Skeletal muscle satellite cell (primary cell): ENCODE results near the gene KIF5C.

Experiments
- H3K27me3 ChIP-seq: 2 replicates; pipeline ENCODE4 v1.7.0; 2013; ENCODE audit warnings: low read length; ENCODE audit not compliant: control insufficient read depth, insufficient read depth
- H3K36me3 ChIP-seq: 2 replicates; pipeline ENCODE4 v1.7.0; 2013; ENCODE audit warnings: mild to moderate bottlenecking, control low read depth, low read length; ENCODE audit not compliant: insufficient read depth
- H3K4me1 ChIP-seq: 2 replicates; pipeline ENCODE4 v1.7.0; 2013; ENCODE audit warnings: low read length; ENCODE audit not compliant: control insufficient read depth, insufficient read depth
- H3K4me2 ChIP-seq: 2 replicates; pipeline ENCODE4 v1.7.0; 2013; ENCODE audit warnings: mild to moderate bottlenecking, low read length
- H3K4me3 ChIP-seq: 2 replicates; pipeline ENCODE4 v1.7.0; 2013; ENCODE audit warnings: low read length
- H3K9ac ChIP-seq: 2 replicates; pipeline ENCODE4 v1.7.0; 2013; ENCODE audit warnings: mild to moderate bottlenecking, low read depth, low read length, moderate library complexity
- H3K9me3 ChIP-seq: replicated peaks from 2 replicates; pipeline ENCODE4 v1.7.0; 2013; ENCODE audit warnings: mild to moderate bottlenecking, control low read depth, low read length

Gene KIF5C

GRCh38 chr2:148907085-148907785 lies 32.2 kb downstream of the KIF5C start:
- no peak overlapping the region for H3K4me2 ChIP-seq
- H3K4me1 ChIP-seq: no peaks in the 10 kb centered on the region
- H3K36me3 ChIP-seq: no peaks in the 10 kb centered on the region
- H3K27me3 ChIP-seq: peaks cover 22% of the 10 kb centered on the region
- H3K9ac ChIP-seq: no peak overlapping the region
- H3K9me3 ChIP-seq: no peaks in the 10 kb centered on the region
- no peak overlapping the region for H3K4me3 ChIP-seq

- no peaks in the 10 kb centered on the region for H3K4me1 ChIP-seq
- H3K4me2 ChIP-seq: no peak overlapping the region
- H3K9me3 ChIP-seq: no peaks in the 10 kb centered on the region
- H3K4me3 ChIP-seq: no peak overlapping the region
- no peaks in the 10 kb centered on the region for H3K36me3 ChIP-seq
- H3K9ac ChIP-seq: no peak overlapping the region
- peaks cover 17% of the 10 kb centered on the region for H3K27me3 ChIP-seq
Observed at GRCh38 chr2:148909114-148909513, 34.1 kb downstream of the KIF5C start.

DNA sequence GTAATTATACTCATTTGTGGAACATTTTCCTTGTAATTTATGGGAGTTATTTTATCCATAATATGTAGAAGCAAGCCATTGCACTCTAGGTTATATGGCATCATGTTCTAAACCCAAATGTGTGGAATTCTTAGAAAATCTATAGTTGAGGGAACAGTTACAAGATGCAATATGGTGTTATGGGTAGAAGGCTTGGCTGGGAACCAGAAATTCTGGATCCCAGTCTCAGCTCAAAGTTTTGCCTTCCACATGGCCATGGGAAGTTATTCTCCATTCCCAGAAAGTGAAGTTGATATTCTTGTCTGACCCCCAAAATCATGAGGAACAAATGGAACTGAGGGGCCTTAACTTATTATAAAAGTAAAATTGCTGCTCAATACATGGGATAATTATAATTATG lies 38.0 kb downstream of the KIF5C start:
- H3K4me3 ChIP-seq: no peak overlapping the region
- peaks cover 15% of the 10 kb centered on the region for H3K27me3 ChIP-seq

DNA sequence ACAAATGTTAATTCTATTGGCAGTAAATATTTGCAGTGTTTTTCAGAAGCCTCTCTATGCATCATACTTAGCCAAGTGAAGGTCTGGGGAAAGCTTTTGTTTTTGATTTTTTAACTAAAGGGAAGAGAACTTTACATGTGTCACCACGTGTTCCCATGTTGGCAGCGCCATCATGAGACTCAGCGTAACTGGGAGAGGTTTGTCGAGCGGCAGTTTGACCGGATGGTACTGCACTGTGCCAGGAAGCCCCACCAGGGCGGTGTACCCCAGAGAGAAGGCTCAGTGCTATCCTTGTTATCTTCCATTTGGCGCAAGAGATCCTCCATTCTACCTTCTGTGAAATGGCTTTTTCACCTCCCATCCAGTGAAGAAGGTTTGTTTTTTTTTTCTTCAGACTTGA lies 38.5 kb downstream of the KIF5C start:
- Histone ChIP-seq H3K27me3 (peaks cover 15% of the 10 kb centered on the region), H3K4me3 (no peak overlapping the region), H3K4me2 (no peak overlapping the region), H3K4me1 (no peaks in the 10 kb centered on the region), H3K9ac (no peak overlapping the region), H3K9me3 (no peaks in the 10 kb centered on the region), H3K36me3 (no peaks in the 10 kb centered on the region)

More for the DNA sequence above, 38.0 kb downstream of the KIF5C start:
- Histone ChIP-seq H3K36me3 (no peaks in the 10 kb centered on the region), H3K9me3 (no peaks in the 10 kb centered on the region), H3K4me1 (no peaks in the 10 kb centered on the region), H3K9ac (no peak overlapping the region), H3K4me2 (no peak overlapping the region)

DNA sequence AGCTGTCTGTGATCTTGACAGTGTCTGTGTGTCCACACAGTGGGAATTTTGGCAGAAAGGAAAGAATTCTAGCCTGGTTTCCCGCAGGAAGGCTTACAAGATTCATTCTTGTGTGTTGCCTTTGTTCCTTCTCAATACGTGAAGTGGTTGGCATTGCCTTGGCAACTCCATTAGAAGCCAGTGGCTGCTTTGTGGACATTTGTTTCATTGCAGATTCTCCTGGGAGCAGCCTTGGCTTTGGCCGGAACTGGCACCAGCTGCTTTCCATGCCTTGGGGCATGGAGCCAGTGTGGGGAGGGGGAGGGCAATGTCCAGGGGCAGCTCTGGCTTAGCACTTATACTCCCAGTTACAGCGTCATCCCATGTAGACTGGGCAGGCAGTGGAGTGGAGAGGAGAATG lies 39.4 kb downstream of the KIF5C start:
- H3K9me3 ChIP-seq: no peaks in the 10 kb centered on the region
- H3K4me2 ChIP-seq: no peak overlapping the region
- H3K27me3 ChIP-seq: peaks cover 15% of the 10 kb centered on the region
- no peaks in the 10 kb centered on the region for H3K36me3 ChIP-seq
- no peak overlapping the region for H3K9ac ChIP-seq
- no peak overlapping the region for H3K4me3 ChIP-seq
- H3K4me1 ChIP-seq: no peaks in the 10 kb centered on the region

- no peaks in the 10 kb centered on the region for H3K9me3 ChIP-seq
Observed at GRCh38 chr2:148917431-148917830, 42.4 kb downstream of the KIF5C start.

DNA sequence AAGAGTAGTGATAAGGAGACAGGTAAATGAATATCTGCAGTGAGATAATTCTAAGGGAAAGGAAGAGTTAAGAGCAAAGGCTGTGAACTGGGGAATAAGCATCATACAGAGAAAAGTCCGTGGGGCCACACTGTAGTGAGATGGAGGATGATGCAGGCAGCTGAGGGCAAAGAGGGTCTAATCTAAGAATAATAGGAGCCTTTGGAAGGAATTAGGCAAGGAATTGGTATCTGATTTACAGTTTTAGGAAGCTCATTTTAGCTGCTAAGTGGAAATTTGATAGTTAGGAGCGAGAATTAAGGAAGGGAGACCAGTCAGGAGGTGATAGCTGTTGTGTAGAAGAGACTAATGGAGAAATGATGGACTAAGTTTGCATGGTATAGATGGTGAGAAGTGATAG lies 43.5 kb downstream of the KIF5C start:
- peaks cover 5% of the 10 kb centered on the region for H3K27me3 ChIP-seq
- no peak overlapping the region for H3K9ac ChIP-seq
- H3K4me3 ChIP-seq: no peak overlapping the region
- H3K4me2 ChIP-seq: no peak overlapping the region
- no peaks in the 10 kb centered on the region for H3K4me1 ChIP-seq
- no peaks in the 10 kb centered on the region for H3K9me3 ChIP-seq
- H3K36me3 ChIP-seq: no peaks in the 10 kb centered on the region

More at GRCh38 chr2:148917431-148917830, 42.4 kb downstream of the KIF5C start:
- Histone ChIP-seq H3K27me3 (peaks cover 5% of the 10 kb centered on the region), H3K36me3 (no peaks in the 10 kb centered on the region), H3K4me1 (no peaks in the 10 kb centered on the region), H3K4me3 (no peak overlapping the region), H3K9ac (no peak overlapping the region), H3K4me2 (no peak overlapping the region)

- Histone ChIP-seq H3K36me3 (no peaks in the 10 kb centered on the region), H3K9me3 (no peaks in the 10 kb centered on the region), H3K4me3 (no peak overlapping the region), H3K4me2 (no peak overlapping the region), H3K4me1 (no peaks in the 10 kb centered on the region), H3K9ac (no peak overlapping the region), H3K27me3 (no peaks in the 10 kb centered on the region)
Observed at GRCh38 chr2:148920559-148920958, 45.5 kb downstream of the KIF5C start.

DNA sequence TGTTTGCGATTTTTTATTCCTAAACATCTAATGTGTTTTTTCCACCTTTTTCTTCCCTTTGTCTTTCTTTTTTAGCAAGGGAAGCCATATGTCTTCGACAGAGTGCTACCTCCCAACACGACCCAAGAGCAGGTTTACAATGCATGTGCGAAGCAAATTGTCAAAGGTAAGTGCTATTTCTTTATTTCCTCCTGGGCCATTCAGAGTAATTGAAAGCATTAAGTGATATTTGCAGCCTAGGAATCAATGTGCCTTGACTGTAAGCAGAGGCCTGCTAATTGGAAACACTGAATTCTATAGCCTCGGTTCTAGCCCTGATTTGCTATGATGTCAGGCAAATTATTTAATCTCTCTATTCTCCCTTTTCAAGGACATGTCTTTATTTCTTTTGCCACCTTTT lies 47.0 kb downstream of the KIF5C start:
- Histone ChIP-seq H3K9me3 (no peaks in the 10 kb centered on the region), H3K4me2 (no peak overlapping the region), H3K27me3 (no peaks in the 10 kb centered on the region), H3K4me1 (no peaks in the 10 kb centered on the region), H3K9ac (no peak overlapping the region), H3K4me3 (no peak overlapping the region), H3K36me3 (no peaks in the 10 kb centered on the region)

- Histone ChIP-seq H3K36me3 (no peaks in the 10 kb centered on the region), H3K4me1 (no peaks in the 10 kb centered on the region), H3K9me3 (no peaks in the 10 kb centered on the region), H3K9ac (no peak overlapping the region), H3K4me3 (no peak overlapping the region), H3K27me3 (no peaks in the 10 kb centered on the region), H3K4me2 (no peak overlapping the region)
Observed at GRCh38 chr2:148922776-148923475, 47.9 kb downstream of the KIF5C start.

GRCh38 chr2:148924514-148925178 lies 49.6 kb downstream of the KIF5C start:
- H3K9me3 ChIP-seq: no peaks in the 10 kb centered on the region

More at GRCh38 chr2:148924514-148925178, 49.6 kb downstream of the KIF5C start:
- no peaks in the 10 kb centered on the region for H3K27me3 ChIP-seq
- no peaks in the 10 kb centered on the region for H3K4me1 ChIP-seq
- no peak overlapping the region for H3K9ac ChIP-seq
- H3K36me3 ChIP-seq: no peaks in the 10 kb centered on the region
- H3K4me2 ChIP-seq: no peak overlapping the region
- H3K4me3 ChIP-seq: no peak overlapping the region
